ENCODE results near the gene C1QTNF9. TPM values are rescaled to one million over a fixed set of nuclear protein-coding genes. Genes with fewer than 3 reads are reported as not detected.

The C1QTNF9 gene
- total RNA-seq, 1 donor from 2014 or later: not detected

DNA sequence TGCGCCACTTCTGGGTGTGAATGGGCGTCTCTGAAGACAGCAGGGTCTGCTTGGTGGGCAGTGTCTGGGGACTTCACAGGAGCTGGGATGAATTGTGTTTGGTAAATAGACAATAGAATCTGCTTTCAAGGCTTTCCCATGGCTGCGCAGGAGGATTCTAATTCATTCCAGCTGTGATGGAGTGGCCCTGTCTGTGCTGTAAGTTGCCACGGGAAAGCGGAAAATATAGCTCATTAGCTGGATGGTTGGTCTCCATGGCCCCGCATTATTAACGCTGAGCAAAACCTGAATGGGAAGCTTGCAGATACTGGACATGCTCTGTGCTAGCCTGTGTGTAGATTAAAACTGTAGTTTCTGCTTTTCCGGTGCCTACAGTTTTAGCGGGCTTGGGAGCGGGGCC is 15.6 kb upstream of the C1QTNF9 start:
- peaks cover 9% of the 10 kb centered on the region for H3K4me1 ChIP-seq
- no peaks in the 10 kb centered on the region for H3F3A ChIP-seq (ENCODE audit: low read depth)
- no peak overlapping the region for H2AFZ ChIP-seq (replicated peaks)
- no peaks in the 10 kb centered on the region for H3K27me3 ChIP-seq
- H4K20me1 ChIP-seq (ENCODE audit: low read depth): no peaks in the 10 kb centered on the region
- no peaks in the 10 kb centered on the region for H3K36me3 ChIP-seq
- H3K27ac Mint-ChIP-seq: peak overlapping the region; percentile 91
- no peak overlapping the region for H3K4me2 ChIP-seq
- peaks cover 42% of the 10 kb centered on the region for H3K36me3 Mint-ChIP-seq
- no peak overlapping the region for H3K4me3 ChIP-seq
- peaks cover 11% of the 10 kb centered on the region for H3K4me1 Mint-ChIP-seq
- H3K27ac ChIP-seq: no peak overlapping the region
- H3K9me3 Mint-ChIP-seq: no peaks in the 10 kb centered on the region
- no peak overlapping the region for H3K9ac ChIP-seq
- H3K27me3 Mint-ChIP-seq (ENCODE audit: insufficient read depth, low read depth): peaks cover 2% of the 10 kb centered on the region
- TF ChIP-seq EZH2phosphoT487 (IDR thresholded peaks at IDR 0.05) (no peak), EZH2 (IDR thresholded peaks at IDR 0.05) (no peak), CTCF (IDR thresholded peaks at IDR 0.05) (no peak)
- H3K79me2 ChIP-seq (ENCODE audit: low read depth): no peaks in the 10 kb centered on the region
- H3K4me3 Mint-ChIP-seq: peak overlapping the region; percentile 44
- peak; percentile 45 for DNase-seq (ENCODE audit: low spot score)
- H3K9me3 ChIP-seq (ENCODE audit: low read depth): no peaks in the 10 kb centered on the region

DNA sequence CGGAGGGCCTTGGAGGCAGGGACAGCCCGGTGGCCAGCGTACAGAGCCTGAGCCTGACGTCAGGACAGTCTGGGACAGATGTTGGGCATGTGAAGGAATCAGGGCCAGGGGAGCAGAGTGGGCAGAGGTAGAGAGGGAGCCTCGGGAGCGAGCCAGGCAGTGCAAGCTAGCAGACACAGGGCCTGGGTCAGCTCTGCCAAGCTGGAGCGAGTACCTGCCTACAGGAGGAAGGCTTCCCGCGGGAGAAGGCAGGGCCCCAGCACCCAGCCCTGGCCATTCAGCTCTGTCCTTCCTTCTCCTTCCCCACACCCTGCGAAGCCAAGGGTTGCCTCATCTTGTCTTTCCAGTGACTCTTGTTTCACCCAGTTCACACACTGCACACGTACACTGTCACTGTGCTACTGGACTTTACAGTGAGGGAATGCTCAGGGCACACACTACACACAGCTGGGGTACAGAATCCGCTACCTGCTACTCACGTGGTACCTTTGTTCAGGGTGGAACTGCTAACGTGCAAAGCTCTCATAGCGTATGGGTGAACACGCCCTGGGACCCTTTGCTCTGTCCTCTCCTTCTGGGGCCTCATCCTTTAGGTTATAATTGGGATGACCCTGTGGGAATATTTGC is 9.8 kb upstream of the C1QTNF9 start:
- no peak for TF ChIP-seq CTCF (IDR thresholded peaks at IDR 0.05)
- TF ChIP-seq EZH2 (IDR thresholded peaks at IDR 0.05): no peak
- TF ChIP-seq EZH2phosphoT487 (IDR thresholded peaks at IDR 0.05): no peak
- no peaks in the 10 kb centered on the region for H3F3A ChIP-seq (ENCODE audit: low read depth)
- no peak overlapping the region for H2AFZ ChIP-seq (replicated peaks)
- no peaks in the 10 kb centered on the region for H3K79me2 ChIP-seq (ENCODE audit: low read depth)
- no peak overlapping the region for H3K27ac Mint-ChIP-seq
- no peaks in the 10 kb centered on the region for H3K4me1 Mint-ChIP-seq
- H3K27ac ChIP-seq: no peak overlapping the region
- no peaks in the 10 kb centered on the region for H3K4me1 ChIP-seq
- H3K9me3 ChIP-seq (ENCODE audit: low read depth): no peaks in the 10 kb centered on the region
- H3K4me2 ChIP-seq: no peak overlapping the region
- no peaks in the 10 kb centered on the region for H4K20me1 ChIP-seq (ENCODE audit: low read depth)
- H3K36me3 ChIP-seq: no peaks in the 10 kb centered on the region
- no peak overlapping the region for H3K4me3 ChIP-seq
- H3K9me3 Mint-ChIP-seq: no peaks in the 10 kb centered on the region
- DNase-seq (ENCODE audit: low spot score): no peak
- H3K9ac ChIP-seq: no peak overlapping the region
- no peaks in the 10 kb centered on the region for H3K27me3 ChIP-seq
- H3K27me3 Mint-ChIP-seq (ENCODE audit: insufficient read depth, low read depth): peaks cover 3% of the 10 kb centered on the region
- H3K36me3 Mint-ChIP-seq: peaks cover 31% of the 10 kb centered on the region
- H3K4me3 Mint-ChIP-seq: no peak overlapping the region

GRCh38 chr13:24301434-24301833 is 7.9 kb upstream of the C1QTNF9 start:
- H3K36me3 ChIP-seq: no peaks in the 10 kb centered on the region
- H3K4me1 Mint-ChIP-seq: no peaks in the 10 kb centered on the region
- TF ChIP-seq EZH2 (IDR thresholded peaks at IDR 0.05) (no peak), CTCF (IDR thresholded peaks at IDR 0.05) (no peak), EZH2phosphoT487 (IDR thresholded peaks at IDR 0.05) (no peak)

More at GRCh38 chr13:24301434-24301833, 7.9 kb upstream of the C1QTNF9 start:
- Histone ChIP-seq H3K4me2 (no peak overlapping the region), H3K27me3 (no peaks in the 10 kb centered on the region), H3K4me1 (no peaks in the 10 kb centered on the region), H3K27ac (no peak overlapping the region), H3K9ac (no peak overlapping the region), H2AFZ (replicated peaks) (no peak overlapping the region), H3K9me3 (ENCODE audit: low read depth) (no peaks in the 10 kb centered on the region), H3K79me2 (ENCODE audit: low read depth) (no peaks in the 10 kb centered on the region), H3K4me3 (no peak overlapping the region), H4K20me1 (ENCODE audit: low read depth) (no peaks in the 10 kb centered on the region), H3F3A (ENCODE audit: low read depth) (no peaks in the 10 kb centered on the region)
- peaks cover 24% of the 10 kb centered on the region for H3K36me3 Mint-ChIP-seq
- no peak overlapping the region for H3K4me3 Mint-ChIP-seq
- DNase-seq (ENCODE audit: low spot score): no peak
- H3K27me3 Mint-ChIP-seq (ENCODE audit: insufficient read depth, low read depth): peaks cover 3% of the 10 kb centered on the region
- no peak overlapping the region for H3K27ac Mint-ChIP-seq
- no peaks in the 10 kb centered on the region for H3K9me3 Mint-ChIP-seq
